Right lobe of liver (tissue), 6 donors: Measurements from ENCODE around the gene ALKBH6. TPM values are rescaled to one million over a fixed set of nuclear protein-coding genes. Genes with fewer than 3 reads are reported as not detected.
A peak's percentile ranks its signal among the peaks of the same experiment; 100 is the strongest.

ENCODE experiments used
- ATAC-seq, 4 donors: fragments of 200-7000 bp; cut with Tn5 transposase; one replicate each; pipeline ENCODE4 v1.9.1; 2020; ENCODE audit warnings: mild to moderate bottlenecking in 4 of 4, moderate library complexity in 4 of 4
- DNase-seq, 3 donors: peaks; one replicate each; pipeline ENCODE4 v3.0.0-alpha.2; 2020
- H3K27ac ChIP-seq, 3 donors: fragments of 200-600 bp; one replicate each; pipeline ENCODE4 v1.8.0; 2022
- H3K27me3 ChIP-seq, 2 donors: fragments of 200-600 bp; one replicate each; pipeline ENCODE4 v1.8.0; 2022
- H3K36me3 ChIP-seq, 4 donors: fragments of 200-600 bp; sonication (generic) in 1 of 4; one replicate each; pipeline versions ENCODE4 v1.5.1 to v1.8.0; 2017 to 2022; ENCODE audit warnings: control low read depth in 1 of 4
- H3K4me1 ChIP-seq, 4 donors: fragments of 200-600 bp; sonication (generic) in 1 of 4; one replicate each; pipeline versions ENCODE4 v1.5.1 to v1.8.0; 2017 to 2022; ENCODE audit warnings: control low read depth in 1 of 4
- H3K4me3 ChIP-seq, 3 donors: fragments of 200-600 bp; one replicate each; pipeline ENCODE4 v1.8.0; 2022
- H3K9me3 ChIP-seq, 4 donors: fragments of 200-600 bp; sonication (generic) in 1 of 4; one replicate each; pipeline versions ENCODE4 v1.5.1 to v1.8.0; 2017 to 2022; ENCODE audit warnings: control low read depth in 1 of 4
- CTCF ChIP-seq, 4 donors: fragments of 200-600 bp in 3 of 4; fragments of 450-650 bp in 1 of 4; IDR thresholded peaks; one replicate each; pipeline versions ENCODE4 v1.5.1 to v1.8.0; 2016 to 2022; ENCODE audit warnings: antibody characterized with exemption in 4 of 4, mild to moderate bottlenecking in 2 of 4
- POLR2A ChIP-seq: fragments of 450-650 bp; IDR thresholded peaks from one replicate; pipeline ENCODE4 v1.6.1; 2017; ENCODE audit warnings: antibody characterized with exemption, mild to moderate bottlenecking
- WGBS: methylation state at CpG from one replicate; pipeline ENCODE4 v1.1.6; 2018; ENCODE audit warnings: low coverage, low lambda C conversion rate; ENCODE audit not compliant: insufficient coverage; ENCODE audit errors: missing lambda C conversion rate; 5-methylcytosine and 5-hydroxymethylcytosine counted together
- intact Hi-C, 2 donors: fragments of 100-400 bp; cut with DNase I; formaldehyde crosslinking; loops; one replicate each; pipeline versions ENCODE4 v1.11.2 to v1.14.1; 2022
- total RNA-seq, 6 experiments: library from RNA; depleted of rRNA in 2 of 6; stranded (reverse); fragments of >200 nt in 2 of 6; fragmentation: NEBNext Ultra II Directional in 3 of 6; extraction: Animal tissue kit (Norgen Biotek cat#: 25700) in 3 of 6; gene quantifications; one replicate each; pipeline versions ENCODE4 v1.1.0 to v1.2.4, GENCODE V29; 2016 to 2023
- donor health status: DM: no; HTN: yes; CAD: no.
- donor health status: DM: no; HTN: no; CAD: no.
- donor health status: DM: no; HTN: no; CAD: no.
- donor health status: DM: no; HTN: yes; CAD: no.
- donor health status: DM: no; HTN: yes; CAD: no.

ALKBH6 gene
- total RNA-seq, 6 experiments from 2014 or later = 9.7 to 31.2 (median 11.5) TPM

- TF ChIP-seq POLR2A = no peak
- no peak for TF ChIP-seq CTCF (IDR thresholded peaks at IDR 0.05)
- Histone ChIP-seq H3K4me3 (peak overlapping the region in 1 of 3 donors; percentile 97), H3K36me3 (no peaks in the 10 kb centered on the region), H3K27ac (no peak overlapping the region), H3K4me1 (peaks cover 0 to 36% (median 12%) of the 10 kb centered on the region in 4 donors), H3K27me3 (no peaks in the 10 kb centered on the region), H3K9me3 (no peaks in the 10 kb centered on the region)
- intact Hi-C loops = no loop called here
- ATAC-seq (no peak), DNase-seq (no peak)
- WGBS = 87% methylated on average over 8 of the region's 8 CpGs
Measured at GRCh38 chr19:35996777-35997176, 17.2 kb downstream of the ALKBH6 start.

GRCh38 chr19:35995048-35995993 is 18.7 kb downstream of the ALKBH6 start, which contains the start of gene SDHAF1:
Gene SDHAF1 (plus strand): TSS chr19:35995188. CDS start chr19:35995275, 87 bp downstream.
- peak; percentile 88 to 93 (median 92) for ATAC-seq
- peak in 2 of 4 donors; percentile 5 to 10 for TF ChIP-seq CTCF (IDR thresholded peaks at IDR 0.05)
- peak; percentile 87 for TF ChIP-seq POLR2A
- no CpG with 5 or more reads among the region's 97 CpGs for WGBS
- Histone ChIP-seq H3K4me3 (peak within 1 kb of the TSS; percentile 68 to 97 (median 94)), H3K27me3 (no peaks in the 10 kb centered on the region), H3K4me1 (peaks cover 0 to 30% (median 12%) of the 10 kb centered on the region in 4 donors), H3K27ac (peak within 1 kb of the TSS; percentile 25 to 88 (median 73)), H3K9me3 (no peaks in the 10 kb centered on the region), H3K36me3 (no peaks in the 10 kb centered on the region)
- DNase-seq = peak; percentile 98 to 99 (median 99)
- intact Hi-C loops = no loop called here

- intact Hi-C loops = no loop called here
- H3K4me1 ChIP-seq = peaks cover 0 to 20% (median 6%) of the 10 kb centered on the region in 4 donors
- no peaks in the 10 kb centered on the region for H3K27me3 ChIP-seq
- no peaks in the 10 kb centered on the region for H3K9me3 ChIP-seq
- TF ChIP-seq POLR2A (no peak), CTCF (IDR thresholded peaks at IDR 0.05) (no peak)
- ATAC-seq (peak in 1 of 4 donors; percentile 5), DNase-seq (no peak)
- 39% methylated on average over 24 of the region's 49 CpGs for WGBS
- peak overlapping the region; percentile 68 to 97 (median 94) for H3K4me3 ChIP-seq
- H3K36me3 ChIP-seq = no peaks in the 10 kb centered on the region
- H3K27ac ChIP-seq = peak overlapping the region in 1 of 3 donors; percentile 88
Measured at GRCh38 chr19:35993923-35994598, 20.0 kb downstream of the ALKBH6 start.

- Histone ChIP-seq H3K27me3 (no peaks in the 10 kb centered on the region), H3K9me3 (no peaks in the 10 kb centered on the region), H3K36me3 (no peaks in the 10 kb centered on the region), H3K4me3 (no peak overlapping the region), H3K27ac (no peak overlapping the region), H3K4me1 (peaks cover 0 to 14% (median 4%) of the 10 kb centered on the region in 4 donors)
- TF ChIP-seq CTCF (IDR thresholded peaks at IDR 0.05) (no peak), POLR2A (no peak)
- DNase-seq (no peak), ATAC-seq (no peak)
- intact Hi-C loops = no loop called here
- 92% methylated on average over 6 of the region's 8 CpGs for WGBS
Measured at GRCh38 chr19:35992907-35993765, 20.9 kb downstream of the ALKBH6 start.
